DND-41 (cell line): ENCODE results near the gene PGK1.

ENCODE experiments used
- ATAC-seq: fragments of 200-7000 bp; cut with Tn5 transposase; 3 replicates; pipeline ENCODE4 v1.9.1; 2021; ENCODE audit warnings: low read depth; ENCODE audit not compliant: insufficient read depth
- DNase-seq: peaks from one replicate; pipeline ENCODE4 v3.0.0-alpha.2; 2020
- H2AFZ ChIP-seq: 2 replicates; pipeline ENCODE4 v1.6.0; 2012; ENCODE audit warnings: low read depth, low read length
- H3K27ac ChIP-seq: 2 replicates; pipeline ENCODE4 v1.5.1; 2012; ENCODE audit warnings: low read length, inconsistent platforms
- H3K27me3 ChIP-seq: fragments of 200-600 bp; sonication (generic); 2 replicates; pipeline ENCODE4 v1.6.0; 2012; ENCODE audit warnings: low read length, mild to moderate bottlenecking, inconsistent platforms; ENCODE audit not compliant: insufficient read depth, poor library complexity
- H3K36me3 ChIP-seq: 2 replicates; pipeline ENCODE4 v1.5.1; 2012; ENCODE audit warnings: low read length, inconsistent platforms; ENCODE audit not compliant: insufficient read depth
- H3K4me1 ChIP-seq: 2 replicates; pipeline ENCODE4 v1.5.1; 2012; ENCODE audit warnings: mild to moderate bottlenecking, low read length; ENCODE audit not compliant: insufficient read depth
- H3K4me2 ChIP-seq: 2 replicates; pipeline ENCODE4 v1.6.0; 2012; ENCODE audit warnings: mild to moderate bottlenecking, moderate library complexity, low read length, inconsistent platforms; ENCODE audit not compliant: insufficient read depth
- H3K4me3 ChIP-seq, 2 experiments: fragments of 200-600 bp in 1 of 2; shearing (Covaris generic) in 1 of 2; 2 replicates each; pipeline ENCODE4 v1.5.1; 2012 to 2016; ENCODE audit warnings: inconsistent platforms in 2 of 2, low read length in 2 of 2, mild to moderate bottlenecking in 2 of 2, low read depth in 1 of 2, moderate library complexity in 1 of 2
- H3K79me2 ChIP-seq: 2 replicates; pipeline ENCODE4 v1.6.0; 2012; ENCODE audit warnings: low read length, inconsistent platforms; ENCODE audit not compliant: insufficient read depth
- H3K9ac ChIP-seq: 2 replicates; pipeline ENCODE4 v1.6.0; 2012; ENCODE audit warnings: low read depth, mild to moderate bottlenecking, inconsistent platforms, low read length, moderate library complexity
- H3K9me3 ChIP-seq: 2 replicates; pipeline ENCODE4 v1.5.1; 2012; ENCODE audit warnings: low read length, moderate library complexity, mild to moderate bottlenecking, inconsistent platforms; ENCODE audit not compliant: insufficient read depth, severe bottlenecking
- H4K20me1 ChIP-seq: 2 replicates; pipeline ENCODE4 v1.6.0; 2012; ENCODE audit warnings: low read length; ENCODE audit not compliant: insufficient read depth
- CTCF ChIP-seq: IDR thresholded peaks from 2 replicates; pipeline ENCODE4 v1.5.1; 2012; ENCODE audit warnings: borderline replicate concordance, low read length, moderate library complexity, mild to moderate bottlenecking; ENCODE audit not compliant: poor library complexity, severe bottlenecking; ENCODE audit errors: extremely low read depth
- EZH2 ChIP-seq: IDR thresholded peaks from 3 replicates; pipeline ENCODE4 v1.6.1; 2012; ENCODE audit warnings: borderline replicate concordance, low read depth, mild to moderate bottlenecking, moderate library complexity, low read length, inconsistent platforms; ENCODE audit not compliant: severe bottlenecking

The PGK1 gene

GRCh38 chrX:78111140-78111931, 7.3 kb downstream of the PGK1 start:
- peaks cover 100% of the 10 kb centered on the region for H3K79me2 ChIP-seq
- peaks cover 89% of the 10 kb centered on the region for H3K4me1 ChIP-seq
- no peak overlapping the region for H2AFZ ChIP-seq
- TF ChIP-seq EZH2: no peak
- no peak for TF ChIP-seq CTCF
- DNase-seq (no peak), ATAC-seq (no peak)
- peaks cover 96% of the 10 kb centered on the region for H3K36me3 ChIP-seq
- H3K4me2 ChIP-seq: peak overlapping the region; percentile 44
- H3K9ac ChIP-seq: peak overlapping the region; percentile 17; the same call in 1 of the 2 replicates
- peak overlapping the region in 1 of 2 experiments; percentile 22; a peak in 1 of 4 replicates for H3K4me3 ChIP-seq
- no peaks in the 10 kb centered on the region for H3K27me3 ChIP-seq
- peaks cover 77% of the 10 kb centered on the region for H4K20me1 ChIP-seq
- no peak overlapping the region for H3K27ac ChIP-seq
- no peaks in the 10 kb centered on the region for H3K9me3 ChIP-seq

GRCh38 chrX:78116365-78116764, 12.3 kb downstream of the PGK1 start:
- H2AFZ ChIP-seq: no peak overlapping the region
- no peak overlapping the region for H3K27ac ChIP-seq
- H4K20me1 ChIP-seq: peaks cover 76% of the 10 kb centered on the region
- DNase-seq (no peak), ATAC-seq (peak; percentile 35; the same call in 1 of the 3 replicates)
- H3K79me2 ChIP-seq: peaks cover 99% of the 10 kb centered on the region
- peaks cover 99% of the 10 kb centered on the region for H3K36me3 ChIP-seq
- no peak overlapping the region for H3K4me3 ChIP-seq
- H3K9me3 ChIP-seq: no peaks in the 10 kb centered on the region
- H3K27me3 ChIP-seq: no peaks in the 10 kb centered on the region
- TF ChIP-seq CTCF (no peak), EZH2 (no peak)
- H3K9ac ChIP-seq: no peak overlapping the region
- peaks cover 53% of the 10 kb centered on the region for H3K4me1 ChIP-seq
- H3K4me2 ChIP-seq: peak overlapping the region; percentile 20; the same call in 1 of the 2 replicates

DNA sequence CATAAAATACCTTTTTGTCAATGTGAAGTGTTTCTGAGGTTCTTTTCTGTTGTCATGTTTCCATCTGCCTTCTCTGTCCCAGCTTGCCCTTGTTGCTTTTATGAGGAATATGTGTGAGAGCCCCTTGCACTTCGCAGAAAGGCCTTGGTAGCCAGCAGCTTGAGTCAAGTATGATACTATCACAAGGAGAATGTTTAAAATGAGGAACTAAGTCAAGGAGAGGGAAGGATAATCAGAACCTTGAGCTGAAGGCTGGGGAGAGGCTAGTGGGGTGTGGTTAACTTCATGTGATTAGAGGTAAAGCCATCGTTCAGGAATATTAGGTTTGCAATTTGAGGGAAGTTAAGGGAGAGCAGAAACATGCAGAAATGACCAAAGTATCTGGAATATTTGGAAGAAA, 12.7 kb downstream of the PGK1 start:
- H3K4me3 ChIP-seq: no peak overlapping the region
- H3K9me3 ChIP-seq: no peaks in the 10 kb centered on the region
- H3K27ac ChIP-seq: no peak overlapping the region
- H2AFZ ChIP-seq: no peak overlapping the region
- peaks cover 99% of the 10 kb centered on the region for H3K79me2 ChIP-seq
- peaks cover 53% of the 10 kb centered on the region for H3K4me1 ChIP-seq
- peaks cover 99% of the 10 kb centered on the region for H3K36me3 ChIP-seq
- 0 out of 2 replicates have a peak overlapping the region, but pooled peaks have one; percentile 20 for H3K4me2 ChIP-seq
- peaks cover 78% of the 10 kb centered on the region for H4K20me1 ChIP-seq
- no peaks in the 10 kb centered on the region for H3K27me3 ChIP-seq
- DNase-seq: no peak
- no peak for TF ChIP-seq EZH2
- TF ChIP-seq CTCF: no peak
- no peak overlapping the region for H3K9ac ChIP-seq
- no peak for ATAC-seq
